HUDEP-2 (cell line): Measurements from ENCODE around the gene PLCXD3.

ENCODE experiments used
- DNase-seq, 76 experiments: peaks; one replicate each; lab custom pipeline; 2025; ENCODE audit not compliant: unreplicated experiment in 76 of 76; lab: John Stamatoyannopoulos, UW

PLCXD3 gene

DNA sequence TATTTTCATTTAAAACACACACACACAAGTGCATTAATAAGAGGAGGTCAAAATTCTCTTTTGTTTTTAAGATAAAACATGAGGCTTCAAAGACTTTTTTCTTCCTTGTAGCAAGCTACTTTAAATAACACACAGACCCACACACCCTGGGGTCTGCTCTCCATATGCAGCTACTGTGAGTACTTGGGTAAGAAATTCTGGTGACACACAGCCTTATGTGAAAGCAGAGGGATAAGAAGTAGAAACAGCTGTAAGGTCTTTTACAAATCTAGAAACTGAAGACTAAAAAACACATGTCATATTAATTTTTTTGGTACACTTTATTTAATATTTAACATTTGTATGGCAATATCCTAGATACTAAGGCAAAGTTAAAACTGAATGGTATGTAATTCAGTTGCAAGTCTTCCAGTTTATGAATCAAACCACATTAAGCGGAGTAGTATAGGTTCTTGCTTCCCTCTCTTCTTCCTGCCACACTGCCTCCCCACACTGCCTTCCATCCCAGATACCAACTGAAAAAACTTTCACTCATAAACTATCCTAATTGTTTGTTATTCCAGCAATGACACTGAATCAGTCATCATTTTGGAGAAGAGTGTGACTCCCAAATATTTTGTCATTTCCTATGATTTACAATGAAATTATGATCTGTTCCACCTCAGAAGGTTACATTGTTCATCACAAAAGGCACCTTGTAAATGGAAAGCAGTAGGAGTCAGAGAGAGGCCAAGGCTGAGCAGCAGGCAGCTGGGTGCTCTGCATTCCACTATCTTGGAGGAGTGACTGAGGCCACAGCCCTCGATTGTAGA, 92.0 kb downstream of the PLCXD3 start:
- DNase-seq, result no peak

DNA sequence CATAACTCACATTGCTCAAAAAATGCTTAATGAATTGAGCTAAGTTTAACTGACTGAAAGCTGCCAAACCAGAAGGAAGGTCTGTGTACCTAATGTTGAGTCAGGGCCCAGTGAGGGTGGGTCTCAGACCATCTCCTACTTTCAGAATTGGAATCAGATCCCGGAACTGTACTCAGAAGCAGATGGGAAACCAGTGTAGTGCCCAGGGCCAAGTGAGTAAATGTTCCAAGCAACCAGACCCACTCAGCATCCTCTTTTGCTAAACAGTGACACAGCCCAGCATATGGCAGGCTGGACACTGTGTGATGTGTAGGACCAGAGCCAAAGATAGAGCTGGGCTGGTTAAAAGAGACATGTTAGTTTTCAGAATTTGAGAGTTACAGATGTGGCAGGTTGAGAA, 94.1 kb downstream of the PLCXD3 start:
- no peak for DNase-seq

DNA sequence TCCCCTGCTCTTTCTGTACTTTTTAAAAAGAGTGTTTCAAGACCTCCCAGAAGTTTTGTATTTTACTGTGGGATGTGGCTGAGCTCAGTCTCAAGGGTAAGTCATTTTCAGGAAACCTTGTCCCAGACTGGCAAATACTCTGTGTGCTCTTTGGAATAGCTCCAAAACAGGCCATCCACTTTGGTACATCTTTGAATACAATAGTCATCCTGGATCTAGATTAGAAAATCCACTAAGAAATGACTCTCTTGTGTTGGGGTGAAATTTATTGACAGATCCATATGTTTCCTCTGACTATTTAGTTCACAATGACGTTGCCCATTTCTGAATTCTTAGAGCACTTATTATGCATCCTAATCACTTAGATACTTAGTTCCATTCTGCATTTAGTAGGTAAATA, 95.2 kb downstream of the PLCXD3 start:
- no peak for DNase-seq

DNA sequence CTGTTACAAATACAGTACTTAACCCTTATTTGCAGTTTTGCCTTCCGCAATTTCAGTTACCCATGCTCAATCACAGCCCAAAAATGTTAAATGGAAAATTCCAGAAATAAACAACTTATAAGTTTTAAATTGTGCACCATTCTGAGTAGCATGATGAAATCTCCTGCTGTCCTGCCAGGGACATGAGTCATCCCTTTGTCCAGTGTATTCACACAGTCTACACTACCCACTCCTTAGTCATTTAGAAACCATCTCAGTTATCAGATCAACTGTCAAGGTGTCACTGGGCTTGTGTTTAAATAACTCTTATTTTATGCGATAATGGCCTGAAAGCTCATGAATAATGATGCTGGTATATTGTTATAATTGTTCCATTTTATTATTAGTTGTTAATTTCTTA, 95.8 kb downstream of the PLCXD3 start:
- peak in 8 of 76 experiments; percentile 1 to 39 (median 16) for DNase-seq

DNA sequence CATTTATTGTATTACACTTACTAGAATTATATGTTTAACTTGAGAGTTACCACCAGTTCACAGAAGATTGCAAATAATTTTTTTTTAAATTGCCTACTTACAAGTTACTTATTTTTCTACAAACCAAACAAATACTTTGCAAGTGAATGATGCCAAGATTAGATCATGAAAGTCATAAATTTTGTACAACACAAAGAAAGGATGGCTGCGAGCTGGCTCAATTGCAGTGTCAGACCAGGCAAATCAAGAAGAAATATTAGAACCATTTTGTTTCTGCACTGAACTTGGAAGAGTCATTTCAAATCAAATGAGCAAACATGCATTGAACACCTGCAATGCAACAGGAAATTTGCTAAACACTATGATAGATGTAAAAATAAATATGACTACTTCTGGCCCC, 97.3 kb downstream of the PLCXD3 start:
- DNase-seq, result no peak

DNA sequence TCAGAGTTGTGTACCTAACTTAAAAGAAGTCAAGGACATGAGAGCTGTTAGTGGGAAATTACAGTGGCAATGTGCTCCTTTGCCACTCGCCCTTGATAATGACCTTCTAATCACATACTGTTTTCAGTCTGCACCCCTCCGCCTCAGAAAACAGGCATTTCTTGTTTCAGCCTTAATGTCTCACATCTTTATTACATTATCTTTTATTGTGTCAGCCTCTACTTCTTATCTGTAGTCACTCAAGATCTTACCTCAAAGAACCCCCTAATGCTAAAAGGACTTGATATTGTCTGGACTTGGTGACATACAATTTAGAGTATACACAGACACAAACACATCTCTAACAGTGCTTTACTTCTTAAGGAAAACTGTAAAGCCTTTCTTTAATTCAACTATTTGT, 97.9 kb downstream of the PLCXD3 start:
- no peak for DNase-seq

GRCh38 chr5:41410737-41411136, 99.7 kb downstream of the PLCXD3 start:
- peak in 14 of 76 experiments; percentile 1 to 24 (median 12) for DNase-seq

GRCh38 chr5:41410307-41410706, 100.1 kb downstream of the PLCXD3 start:
- no peak for DNase-seq

- DNase-seq, result no peak
Observed at GRCh38 chr5:41408676-41409443, 101.5 kb downstream of the PLCXD3 start.

GRCh38 chr5:41406936-41407335, 103.5 kb downstream of the PLCXD3 start:
- DNase-seq, result no peak

DNA sequence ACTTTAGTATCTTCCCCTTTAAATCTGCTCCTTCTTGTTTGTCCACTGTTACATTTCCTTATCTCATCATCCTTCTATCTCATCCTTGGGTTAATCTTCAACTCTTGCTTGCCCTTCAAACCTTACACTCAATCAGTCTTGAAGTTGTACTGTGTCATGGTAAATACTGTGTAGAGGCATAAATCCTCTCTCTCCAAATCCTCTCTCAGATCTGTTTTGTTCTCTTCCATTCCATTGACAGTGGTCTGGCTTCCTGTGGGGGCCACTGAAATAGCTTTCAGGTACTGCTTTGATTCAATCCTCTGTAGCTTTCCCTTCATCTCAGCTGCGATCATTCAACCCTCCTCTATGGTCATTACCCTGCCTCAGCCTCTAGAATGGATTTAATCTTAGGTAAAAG, 104.0 kb downstream of the PLCXD3 start:
- DNase-seq, result no peak

DNA sequence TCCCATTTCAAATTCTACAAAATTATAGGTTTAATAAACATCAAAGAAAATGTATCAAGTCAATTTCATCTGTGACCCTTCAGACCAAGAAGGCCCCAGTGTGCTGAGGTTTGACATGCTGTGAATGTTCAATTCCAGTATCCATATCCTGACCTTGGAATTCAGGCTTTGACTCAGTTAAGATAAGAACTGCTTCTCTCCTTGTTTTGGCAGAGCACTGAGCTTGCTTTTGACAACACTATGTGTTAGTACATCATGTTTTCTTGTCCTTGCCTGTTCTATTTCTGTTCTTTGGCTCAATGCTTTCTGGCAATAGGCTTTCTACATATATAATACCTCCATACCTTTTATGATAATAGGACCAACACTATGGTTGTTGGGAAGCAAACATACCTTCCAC, 105.6 kb downstream of the PLCXD3 start:
- DNase-seq, result no peak

DNA sequence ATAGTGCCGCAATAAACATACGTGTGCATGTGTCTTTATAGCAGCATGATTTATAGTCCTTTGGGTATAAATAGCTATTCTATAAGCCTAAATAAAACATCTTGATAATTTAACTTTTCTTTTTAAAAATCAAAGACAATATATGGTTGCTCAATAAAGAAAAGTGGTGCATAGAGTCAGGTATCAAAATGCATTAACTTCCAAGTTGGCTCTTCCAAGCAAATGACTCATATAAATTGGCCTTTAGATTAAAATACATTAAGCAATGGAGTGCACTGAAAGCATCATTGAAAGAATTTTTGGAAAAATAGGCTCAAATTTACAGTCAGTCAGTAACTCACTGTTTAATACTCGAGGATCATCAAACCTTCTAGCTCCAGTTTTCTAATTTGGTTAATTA, 106.6 kb downstream of the PLCXD3 start:
- no peak for DNase-seq

DNA sequence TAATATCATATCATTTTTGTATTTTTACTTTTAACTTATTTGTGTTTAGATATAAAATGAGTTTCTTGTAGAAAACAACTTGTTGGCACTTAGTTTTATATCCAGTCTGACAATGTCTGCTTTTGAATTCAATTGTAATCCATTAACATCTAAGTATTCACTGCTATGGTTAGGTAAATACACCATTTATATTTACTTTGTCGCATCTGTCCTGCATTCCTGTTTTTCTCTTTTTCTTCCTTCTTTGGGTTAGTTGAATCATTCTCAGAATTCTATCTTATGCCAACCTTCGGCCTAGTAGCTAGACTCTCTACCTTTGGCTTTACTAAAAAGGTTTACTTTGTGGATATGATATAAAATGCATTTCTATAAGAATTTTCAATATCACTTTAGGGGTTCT, 107.6 kb downstream of the PLCXD3 start:
- DNase-seq, result no peak

- DNase-seq, result no peak
Observed at GRCh38 chr5:41399839-41400238, 110.6 kb downstream of the PLCXD3 start.

DNA sequence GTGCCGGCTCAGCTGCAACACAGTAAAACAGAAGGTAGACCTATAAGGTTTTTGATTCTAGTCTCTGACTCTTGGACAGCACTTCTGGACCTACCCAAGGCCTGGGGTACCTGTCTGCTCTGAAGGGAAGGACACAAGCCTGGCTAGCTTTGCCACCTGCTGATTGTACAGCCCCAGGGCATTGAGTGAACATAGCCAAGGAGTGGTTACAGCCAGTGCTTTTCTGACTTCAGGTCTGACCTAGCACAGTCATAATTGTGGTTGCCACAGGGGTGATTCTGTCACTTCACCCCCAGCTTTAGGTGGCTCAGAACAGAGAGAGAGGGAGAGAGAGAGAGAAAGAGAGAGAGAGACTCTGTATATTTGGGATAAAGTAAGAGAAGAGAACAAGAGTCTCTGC, 118.4 kb downstream of the PLCXD3 start:
- DNase-seq, result no peak

GRCh38 chr5:41374631-41375030, 135.8 kb downstream of the PLCXD3 start:
- DNase-seq, result no peak

DNA sequence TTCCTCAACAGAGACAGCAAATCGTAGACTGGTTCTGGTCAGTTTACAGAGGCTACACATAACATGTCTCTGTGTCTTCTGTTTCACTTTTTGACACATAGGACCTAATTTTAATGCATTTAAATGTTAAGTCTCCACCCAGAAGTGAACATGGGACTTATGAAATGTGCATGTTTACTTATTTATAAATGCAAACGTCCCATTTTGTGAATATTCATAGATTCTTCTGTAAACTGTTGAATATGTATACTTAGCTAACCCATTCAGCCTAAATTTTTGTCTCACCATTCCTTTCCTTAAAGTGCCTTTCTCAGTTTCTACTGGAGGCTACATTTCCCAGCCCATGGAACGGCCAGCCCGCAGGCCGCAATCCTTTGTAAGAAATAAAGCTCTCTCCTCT, 137.2 kb downstream of the PLCXD3 start:
- DNase-seq, result no peak

DNA sequence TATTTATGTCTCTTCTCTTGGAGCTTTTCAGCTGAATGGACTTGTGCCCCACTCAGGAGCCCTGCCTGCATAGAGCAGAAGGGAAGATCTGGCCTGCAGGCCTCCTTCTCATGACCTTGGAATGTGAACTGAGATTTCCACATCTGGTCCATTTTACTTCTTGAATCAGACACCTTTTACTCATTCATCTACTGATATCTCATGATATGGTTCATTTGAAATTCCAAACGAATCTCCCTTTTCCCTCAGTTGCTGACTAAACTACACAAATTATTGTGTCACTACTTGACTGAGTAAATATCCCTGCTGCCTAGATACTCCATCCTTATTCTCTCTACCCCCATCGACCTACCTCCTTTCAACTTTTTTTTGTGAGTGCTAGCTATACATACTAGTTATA, 138.7 kb downstream of the PLCXD3 start:
- no peak for DNase-seq

GRCh38 chr5:41370482-41370881, 139.9 kb downstream of the PLCXD3 start:
- DNase-seq, result no peak

- DNase-seq, result no peak
Observed at GRCh38 chr5:41369799-41370198, 140.6 kb downstream of the PLCXD3 start.

DNA sequence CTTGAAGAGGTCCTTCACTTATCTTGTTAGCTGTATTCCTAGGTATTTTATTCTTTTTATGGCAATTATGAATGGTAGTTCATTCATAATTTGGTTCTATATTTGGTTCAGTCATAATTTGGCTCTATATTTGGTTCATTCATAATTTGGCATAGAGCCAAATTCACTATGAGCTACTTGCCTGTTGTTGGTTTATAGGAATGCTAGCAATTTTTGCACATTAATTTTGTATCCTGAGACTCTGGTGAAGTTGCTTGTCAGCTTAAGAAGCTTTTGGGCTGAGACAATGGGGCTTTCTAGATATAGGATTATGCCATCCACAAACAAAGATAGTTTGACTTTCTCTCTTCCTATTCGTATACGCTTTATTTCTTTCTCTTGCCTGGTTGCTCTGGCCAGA, 142.2 kb downstream of the PLCXD3 start:
- DNase-seq, result no peak
